Prostate gland (tissue), 2 donors: ENCODE results near the gene NPTXR. TPM values are rescaled to one million over a fixed set of nuclear protein-coding genes. Genes with fewer than 3 reads are reported as not detected.

Source experiments
- DNase-seq: peaks from one replicate; pipeline ENCODE4 v3.0.0-alpha.2; 2019; ENCODE audit warnings: low spot score
- H3K27ac ChIP-seq, 2 donors: fragments of 200-600 bp; sonication (generic); 2 replicates each; pipeline ENCODE4 v1.5.1; 2017 to 2019
- H3K27me3 ChIP-seq: fragments of 200-600 bp; sonication (generic); replicated peaks from 2 replicates; pipeline ENCODE4 v1.5.1; 2019; ENCODE audit not compliant: insufficient read depth
- H3K36me3 ChIP-seq, 2 donors: fragments of 200-600 bp; sonication (generic); 1 replicate in 1 of 2; 2 replicates in 1 of 2; pipeline versions ENCODE4 v1.5.1 to v1.8.1; 2017 to 2019
- H3K4me1 ChIP-seq: fragments of 200-600 bp; sonication (generic); replicated peaks from 2 replicates; pipeline ENCODE4 v1.5.1; 2019
- H3K4me3 ChIP-seq, 2 donors: fragments of 200-600 bp; sonication (generic); 2 replicates each; pipeline ENCODE4 v1.5.1; 2017 to 2019
- H3K9me3 ChIP-seq: fragments of 200-600 bp; sonication (generic); 2 replicates; pipeline ENCODE4 v1.5.1; 2017
- POLR2A ChIP-seq: fragments of 450-650 bp; IDR thresholded peaks from one replicate; pipeline ENCODE4 v1.6.1; 2016; ENCODE audit warnings: antibody characterized with exemption, mild to moderate bottlenecking
- POLR2AphosphoS5 ChIP-seq: sonication (generic); formaldehyde crosslinking; IDR thresholded peaks from one replicate; pipeline ENCODE4 v1.6.1; 2017; ENCODE audit warnings: antibody characterized with exemption
- WGBS: methylation state at CpG from one replicate; pipeline ENCODE4 v1.1.5; 2018; 5-methylcytosine and 5-hydroxymethylcytosine counted together
- intact Hi-C: fragments of 100-400 bp; cut with DNase I; formaldehyde crosslinking; loops from one replicate; pipeline ENCODE4 v1.14.2; 2022
- total RNA-seq, 2 donors: library from RNA; depleted of rRNA; stranded (reverse); fragments of >200 nt; gene quantifications; one replicate each; pipeline ENCODE4 v1.1.0, GENCODE V29; 2016
- TF ChIP-seq, protein P1 (sequence below), 4 experiments: fragments of 200-600 bp in 2 of 4; fragments of 450-650 bp in 2 of 4; sonication (generic) in 2 of 4; IDR thresholded peaks; 1 replicate in 3 of 4; 2 replicates in 1 of 4; pipeline ENCODE4 v1.5.1; 2016 to 2019; ENCODE audit warnings: antibody characterized with exemption in 4 of 4, mild to moderate bottlenecking in 2 of 4, moderate library complexity in 2 of 4

NPTXR gene
- 10 to 100 TPM; 12.6 to 36.2 TPM for total RNA-seq

DNA sequence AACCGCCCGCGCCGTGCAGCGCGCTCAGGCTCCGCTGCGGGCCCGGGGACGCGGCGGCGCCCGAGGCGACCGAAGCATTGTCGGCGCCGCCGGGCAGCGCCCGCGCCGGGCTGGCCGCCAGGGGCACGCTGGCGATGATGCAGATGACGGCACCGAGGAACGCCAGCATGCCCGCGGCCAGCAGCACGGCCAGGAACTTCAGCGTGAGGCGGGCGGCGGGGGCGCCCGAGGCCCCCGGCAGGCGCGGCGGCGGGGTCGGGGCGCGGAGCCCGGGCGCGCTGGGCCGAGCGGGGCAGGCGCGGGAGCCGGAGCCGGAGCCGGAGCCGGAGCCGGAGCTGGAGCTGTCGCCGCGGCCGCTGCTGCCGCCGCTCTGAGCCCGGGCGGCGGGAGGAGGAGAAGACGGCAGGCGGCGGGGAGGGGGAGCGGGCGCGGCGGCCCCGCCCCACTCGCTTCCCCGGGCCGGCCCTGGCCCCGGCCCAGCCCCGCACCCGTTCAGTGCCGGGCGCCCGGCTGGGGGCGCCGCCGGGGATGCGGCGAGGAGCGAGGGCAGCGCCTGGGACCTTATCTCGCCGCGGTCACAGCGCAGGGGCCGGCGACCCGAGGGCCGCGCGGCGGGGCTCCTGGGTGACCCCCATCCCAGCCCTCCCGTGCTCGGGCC, at the start of gene NPTXR:
NPTXR (minus strand) TSS at position 372 of the 658 bp plus-strand sequence.
- TF ChIP-seq, protein P1, sequence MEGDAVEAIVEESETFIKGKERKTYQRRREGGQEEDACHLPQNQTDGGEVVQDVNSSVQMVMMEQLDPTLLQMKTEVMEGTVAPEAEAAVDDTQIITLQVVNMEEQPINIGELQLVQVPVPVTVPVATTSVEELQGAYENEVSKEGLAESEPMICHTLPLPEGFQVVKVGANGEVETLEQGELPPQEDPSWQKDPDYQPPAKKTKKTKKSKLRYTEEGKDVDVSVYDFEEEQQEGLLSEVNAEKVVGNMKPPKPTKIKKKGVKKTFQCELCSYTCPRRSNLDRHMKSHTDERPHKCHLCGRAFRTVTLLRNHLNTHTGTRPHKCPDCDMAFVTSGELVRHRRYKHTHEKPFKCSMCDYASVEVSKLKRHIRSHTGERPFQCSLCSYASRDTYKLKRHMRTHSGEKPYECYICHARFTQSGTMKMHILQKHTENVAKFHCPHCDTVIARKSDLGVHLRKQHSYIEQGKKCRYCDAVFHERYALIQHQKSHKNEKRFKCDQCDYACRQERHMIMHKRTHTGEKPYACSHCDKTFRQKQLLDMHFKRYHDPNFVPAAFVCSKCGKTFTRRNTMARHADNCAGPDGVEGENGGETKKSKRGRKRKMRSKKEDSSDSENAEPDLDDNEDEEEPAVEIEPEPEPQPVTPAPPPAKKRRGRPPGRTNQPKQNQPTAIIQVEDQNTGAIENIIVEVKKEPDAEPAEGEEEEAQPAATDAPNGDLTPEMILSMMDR (IDR thresholded peaks at IDR 0.05), result no peak
- no peak for TF ChIP-seq POLR2AphosphoS5
- TF ChIP-seq POLR2A, result no peak
- under 1% methylated on average over 45 of the region's 105 CpGs for WGBS

DNA sequence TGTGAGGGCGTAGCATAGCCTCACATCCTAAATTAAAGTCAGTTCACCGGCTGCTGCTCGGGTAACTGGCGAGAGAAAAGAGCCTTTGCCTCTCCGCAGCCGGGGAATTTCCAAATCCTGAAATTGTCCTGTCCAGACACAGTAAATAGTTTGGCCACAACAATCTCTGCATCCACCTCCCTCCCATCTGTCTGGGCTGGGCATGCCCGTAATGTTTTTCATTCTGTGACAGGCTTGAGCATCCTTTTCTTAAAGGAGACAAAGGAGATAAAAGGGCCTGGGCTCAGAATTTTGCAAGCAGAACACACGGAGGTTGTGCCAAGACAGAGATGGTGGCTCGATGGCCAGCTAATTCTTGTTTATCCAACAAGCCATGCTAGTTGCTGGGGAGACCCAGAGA, 47.4 kb upstream of the NPTXR start:
- H3K9me3 ChIP-seq, result no peaks in the 10 kb centered on the region
- no peaks in the 10 kb centered on the region for H3K27me3 ChIP-seq
- no peak overlapping the region for H3K4me3 ChIP-seq
- no peak overlapping the region for H3K27ac ChIP-seq
- intact Hi-C loops, result no loop called here
- TF ChIP-seq POLR2A, result no peak
- TF ChIP-seq, protein P1 (IDR thresholded peaks at IDR 0.05), result no peak
- no peak for TF ChIP-seq POLR2AphosphoS5
- 59% methylated on average over 9 of the region's 9 CpGs for WGBS
- DNase-seq, result no peak
- H3K36me3 ChIP-seq, result no peaks in the 10 kb centered on the region
- no peaks in the 10 kb centered on the region for H3K4me1 ChIP-seq

More for the DNA sequence above, at the start of gene NPTXR:
- no peaks in the 10 kb centered on the region for H3K36me3 ChIP-seq
- H3K27ac ChIP-seq, result peak within 1 kb of the TSS; percentile 44 to 60
- intact Hi-C loops, result loop anchor here (5.0 kb wide), 1 partner anchor 76 kb away; no protein-coding TSS in a partner anchor
- no peaks in the 10 kb centered on the region for H3K27me3 ChIP-seq
- H3K4me3 ChIP-seq, result peak within 1 kb of the TSS; percentile 45 to 53
- H3K9me3 ChIP-seq, result no peaks in the 10 kb centered on the region
- DNase-seq, result peak; percentile 58
- peaks cover 6% of the 10 kb centered on the region for H3K4me1 ChIP-seq

DNA sequence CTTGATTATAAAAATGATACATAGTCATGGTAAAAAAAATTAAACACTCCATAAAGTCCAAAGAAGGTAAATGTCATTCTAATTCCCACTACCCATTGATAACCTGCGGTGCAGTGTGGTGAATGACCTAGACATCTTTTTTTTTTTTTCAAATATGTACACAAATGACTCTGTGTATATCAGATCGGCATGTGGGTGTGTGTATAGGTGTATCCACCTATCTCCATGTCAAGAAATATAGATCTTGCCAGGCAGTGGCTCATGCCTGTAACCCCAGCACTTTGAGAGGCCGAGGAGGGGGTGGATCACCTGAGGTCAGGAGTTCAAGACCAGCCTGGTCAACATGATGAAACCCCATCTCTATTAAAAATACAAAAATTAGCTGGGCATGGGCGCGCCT, 46.5 kb upstream of the NPTXR start:
- intact Hi-C loops, result no loop called here
- TF ChIP-seq, protein P1 (IDR thresholded peaks at IDR 0.05), result no peak
- TF ChIP-seq POLR2AphosphoS5, result no peak
- TF ChIP-seq POLR2A, result no peak
- H3K27me3 ChIP-seq, result no peaks in the 10 kb centered on the region
- 79% methylated on average over 5 of the region's 5 CpGs for WGBS
- DNase-seq, result no peak
- no peak overlapping the region for H3K27ac ChIP-seq
- no peaks in the 10 kb centered on the region for H3K4me1 ChIP-seq
- no peak overlapping the region for H3K4me3 ChIP-seq
- no peaks in the 10 kb centered on the region for H3K9me3 ChIP-seq
- H3K36me3 ChIP-seq, result no peaks in the 10 kb centered on the region

DNA sequence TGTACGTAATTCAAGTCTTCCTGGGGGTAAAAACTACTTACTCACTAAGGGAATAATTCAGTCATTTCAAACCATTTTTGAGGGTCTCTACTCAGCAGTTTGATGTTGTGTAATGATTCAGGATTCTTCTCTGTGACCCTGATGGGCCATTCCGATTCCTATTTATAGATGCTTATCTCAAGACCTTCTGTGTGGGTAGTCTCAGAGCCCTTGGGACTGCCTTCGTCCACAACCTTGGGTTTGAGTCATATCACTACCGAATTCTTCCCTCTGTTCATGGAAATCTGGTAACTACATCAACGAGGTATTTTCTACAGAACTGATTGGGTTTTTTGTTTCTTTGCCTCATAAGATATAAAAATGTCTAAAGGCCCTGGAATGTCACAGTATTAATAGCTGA, 42.5 kb upstream of the NPTXR start:
- TF ChIP-seq POLR2A (no peak), POLR2AphosphoS5 (no peak)
- TF ChIP-seq, protein P1 (IDR thresholded peaks at IDR 0.05), result no peak
- Histone ChIP-seq H3K27ac (no peak overlapping the region), H3K9me3 (no peaks in the 10 kb centered on the region), H3K27me3 (no peaks in the 10 kb centered on the region), H3K4me1 (no peaks in the 10 kb centered on the region), H3K4me3 (no peak overlapping the region), H3K36me3 (no peaks in the 10 kb centered on the region)
- 76% methylated on average over 5 of the region's 5 CpGs for WGBS
- DNase-seq, result no peak
- intact Hi-C loops, result no loop called here

DNA sequence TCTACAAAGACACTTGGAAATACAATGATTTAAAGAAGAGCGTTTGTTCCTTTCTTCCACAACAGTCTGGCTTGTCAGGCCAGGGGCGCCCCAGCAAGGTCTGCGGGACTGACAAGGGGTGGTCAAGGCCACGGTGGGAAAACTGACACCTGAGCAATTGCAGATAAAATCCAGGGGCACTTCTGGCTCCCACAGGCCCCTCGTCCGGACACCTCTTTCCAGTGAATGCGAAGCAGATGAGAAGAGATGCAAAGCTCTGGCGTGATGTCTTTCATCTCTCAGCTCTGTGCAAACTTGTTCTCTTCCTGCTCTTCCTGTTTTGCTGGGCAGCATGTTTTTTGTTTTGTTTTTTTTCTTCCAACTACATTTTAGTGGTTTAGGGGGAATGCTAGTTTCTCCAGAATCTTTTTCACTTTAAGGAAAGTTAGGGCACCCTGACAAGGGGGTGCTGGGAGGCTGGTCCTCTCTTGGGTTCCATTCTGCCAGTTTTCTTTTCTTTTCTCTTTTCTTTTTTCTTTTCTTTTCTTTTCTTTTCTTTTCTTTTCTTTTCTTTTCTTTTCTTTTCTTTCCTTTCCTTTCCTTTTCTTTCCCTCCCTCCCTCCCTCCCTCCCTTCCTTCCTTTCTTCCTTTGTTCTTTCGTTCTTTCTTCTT, 39.3 kb upstream of the NPTXR start:
- H3K36me3 ChIP-seq, result no peaks in the 10 kb centered on the region
- H3K4me3 ChIP-seq, result no peak overlapping the region
- TF ChIP-seq POLR2AphosphoS5 (peak; percentile 39), POLR2A (no peak)
- TF ChIP-seq, protein P1 (IDR thresholded peaks at IDR 0.05), result no peak
- no peaks in the 10 kb centered on the region for H3K9me3 ChIP-seq
- peak overlapping the region; percentile 63 to 80 for H3K27ac ChIP-seq
- no peak for DNase-seq
- intact Hi-C loops, result no loop called here
- 28% methylated on average over 9 of the region's 9 CpGs for WGBS
- no peaks in the 10 kb centered on the region for H3K4me1 ChIP-seq
- no peaks in the 10 kb centered on the region for H3K27me3 ChIP-seq
